CD14-positive monocyte (primary cell): ENCODE measurements around the gene CPNE4. TPM values are rescaled to one million over a fixed set of nuclear protein-coding genes. Genes with fewer than 3 reads are reported as not detected.

Experiments
- DNase-seq, 3 donors: peaks; one replicate each; pipeline ENCODE4 v3.0.0-alpha.2; 2011 to 2022
- H2AFZ ChIP-seq: 2 replicates; pipeline ENCODE4 v1.6.0; 2012; ENCODE audit warnings: mild to moderate bottlenecking, low read depth, low read length, inconsistent platforms; ENCODE audit not compliant: insufficient read depth, poor library complexity, severe bottlenecking
- H3K27ac ChIP-seq, 2 donors: 1 replicate in 1 of 2; 2 replicates in 1 of 2; pipeline ENCODE4 v1.5.1; 2012 to 2013; ENCODE audit warnings: low read length in 2 of 2, control low read depth in 1 of 2, inconsistent platforms in 1 of 2, low read depth in 1 of 2, mild to moderate bottlenecking in 1 of 2
- H3K27me3 ChIP-seq, 2 donors: one replicate each; pipeline versions ENCODE4 v1.6.0 to v1.6.1; 2011 to 2013; ENCODE audit warnings: low read length in 2 of 2; ENCODE audit not compliant: control insufficient read depth in 2 of 2, insufficient read depth in 2 of 2
- H3K36me3 ChIP-seq, 2 donors: replicated peaks in 1 of 2; 1 replicate in 1 of 2; 2 replicates in 1 of 2; pipeline versions ENCODE4 v1.5.1 to v1.6.1; 2012 to 2013; ENCODE audit warnings: low read length in 2 of 2, control low read depth in 1 of 2, inconsistent platforms in 1 of 2, mild to moderate bottlenecking in 1 of 2; ENCODE audit not compliant: insufficient read depth in 2 of 2, control insufficient read depth in 1 of 2
- H3K4me1 ChIP-seq, 2 donors: 1 replicate in 1 of 2; 2 replicates in 1 of 2; pipeline versions ENCODE4 v1.5.1 to v1.6.1; 2012 to 2013; ENCODE audit warnings: low read length in 2 of 2, control low read depth in 1 of 2, inconsistent platforms in 1 of 2, mild to moderate bottlenecking in 1 of 2, moderate library complexity in 1 of 2; ENCODE audit not compliant: insufficient read depth in 2 of 2, control insufficient read depth in 1 of 2
- H3K4me2 ChIP-seq: replicated peaks from 2 replicates; pipeline ENCODE3; 2012; ENCODE audit warnings: low read length, moderate library complexity, mild to moderate bottlenecking; ENCODE audit not compliant: poor library complexity, severe bottlenecking; ENCODE audit errors: extremely low read depth
- H3K4me3 ChIP-seq, 3 experiments: fragments of 200-600 bp in 1 of 3; sonication (generic) in 1 of 3; replicated peaks in 1 of 3; 1 replicate in 2 of 3; 2 replicates in 1 of 3; pipeline ENCODE4 v1.5.1; 2011 to 2013; ENCODE audit warnings: low read length in 3 of 3, mild to moderate bottlenecking in 3 of 3, control low read depth in 2 of 3, low read depth in 2 of 3, inconsistent platforms in 1 of 3, moderate library complexity in 1 of 3
- H3K79me2 ChIP-seq: 2 replicates; pipeline ENCODE4 v1.6.0; 2012; ENCODE audit warnings: mild to moderate bottlenecking, control low read depth, inconsistent platforms, low read length, moderate library complexity; ENCODE audit not compliant: insufficient read depth
- H3K9ac ChIP-seq: 2 replicates; pipeline ENCODE4 v1.6.0; 2017; ENCODE audit warnings: low read length, mild to moderate bottlenecking; ENCODE audit not compliant: insufficient read depth, poor library complexity, severe bottlenecking
- H3K9me3 ChIP-seq, 2 donors: replicated peaks in 1 of 2; 1 replicate in 1 of 2; 2 replicates in 1 of 2; pipeline versions ENCODE4 v1.5.1 to v1.6.1; 2012 to 2013; ENCODE audit warnings: low read length in 2 of 2, control low read depth in 1 of 2; ENCODE audit not compliant: control insufficient read depth in 1 of 2, insufficient read depth in 1 of 2
- H4K20me1 ChIP-seq: 2 replicates; pipeline ENCODE4 v1.6.0; 2012; ENCODE audit warnings: mild to moderate bottlenecking, low read length, control low read depth, moderate library complexity; ENCODE audit not compliant: insufficient read depth
- H3K27ac Mint-ChIP-seq, 7 donors: one replicate each; pipeline ENCODE4 v1.8.0; 2020; ENCODE audit warnings: mild to moderate bottlenecking in 7 of 7, mixed read lengths in 7 of 7, moderate library complexity in 6 of 7, inconsistent platforms in 2 of 7
- H3K27me3 Mint-ChIP-seq, 3 donors: one replicate each; pipeline ENCODE4 v1.8.0; 2021 to 2022; ENCODE audit warnings: low read depth in 3 of 3, mild to moderate bottlenecking in 3 of 3, mixed read lengths in 3 of 3, moderate library complexity in 3 of 3, inconsistent platforms in 1 of 3
- H3K36me3 Mint-ChIP-seq, 2 donors: one replicate each; pipeline ENCODE4 v1.8.0; 2020; ENCODE audit warnings: mixed read lengths in 2 of 2, inconsistent platforms in 1 of 2, mild to moderate bottlenecking in 1 of 2
- H3K4me1 Mint-ChIP-seq: one replicate; pipeline ENCODE4 v1.8.0; 2020; ENCODE audit warnings: mild to moderate bottlenecking, mixed read lengths
- H3K4me3 Mint-ChIP-seq, 2 donors: one replicate each; pipeline ENCODE4 v1.8.0; 2020; ENCODE audit warnings: mild to moderate bottlenecking in 2 of 2, mixed read lengths in 2 of 2, moderate library complexity in 1 of 2
- H3K9me3 Mint-ChIP-seq, 7 donors: one replicate each; pipeline ENCODE4 v1.8.0; 2020 to 2022; ENCODE audit warnings: mixed read lengths in 7 of 7, mild to moderate bottlenecking in 6 of 7, moderate library complexity in 6 of 7, inconsistent platforms in 2 of 7
- CTCF ChIP-seq: fragments of 200-600 bp; IDR thresholded peaks from one replicate; pipeline ENCODE4 v1.8.0; 2022; ENCODE audit warnings: antibody characterized with exemption, mild to moderate bottlenecking
- WGBS: methylation state at CpG from one replicate; pipeline ENCODE4 v1.1.5; 2013; ENCODE audit warnings: missing lambda C conversion rate; ENCODE audit not compliant: insufficient coverage; 5-methylcytosine and 5-hydroxymethylcytosine counted together
- intact Hi-C, 2 donors: fragments of 100-400 bp; cut with micrococcal nuclease; formaldehyde crosslinking; loops; one replicate each; pipeline versions ENCODE4 v1.15.0 to v1.15.1; 2023
- polyA plus RNA-seq, 3 donors: library from polyadenylated mRNA; depleted of rRNA in 1 of 3; unstranded in 2 of 3; stranded (reverse) in 1 of 3; fragments of 300-500 nt in 2 of 3; fragments of >200 nt in 1 of 3; fragmentation: Illumina TruSeq in 2 of 3; gene quantifications; 1 replicate in 2 of 3; 2 replicates in 1 of 3; pipeline ENCODE4 v1.2.3, GENCODE V29; 2012 to 2021

The CPNE4 gene
- polyA plus RNA-seq, 3 donors = not detected

GRCh38 chr3:131749826-131750225 lies 285.0 kb downstream of the CPNE4 start:
- H3K9me3 ChIP-seq = peaks cover 0 to 3% of the 10 kb centered on the region in 2 donors
- H3K36me3 Mint-ChIP-seq = no peaks in the 10 kb centered on the region
- H3K4me3 Mint-ChIP-seq = no peak overlapping the region
- no peaks in the 10 kb centered on the region for H4K20me1 ChIP-seq
- no peak overlapping the region for H2AFZ ChIP-seq
- no peaks in the 10 kb centered on the region for H3K4me1 Mint-ChIP-seq
- H3K27ac ChIP-seq = no peak overlapping the region
- DNase-seq = no peak
- no peak overlapping the region for H3K27ac Mint-ChIP-seq
- no peaks in the 10 kb centered on the region for H3K36me3 ChIP-seq
- H3K9ac ChIP-seq = no peak overlapping the region
- intact Hi-C loops = no loop called here
- peaks cover 0 to 2% (median 0%) of the 10 kb centered on the region in 7 donors for H3K9me3 Mint-ChIP-seq
- no peaks in the 10 kb centered on the region for H3K79me2 ChIP-seq
- H3K27me3 ChIP-seq = no peaks in the 10 kb centered on the region
- H3K27me3 Mint-ChIP-seq = peaks cover 2 to 11% (median 9%) of the 10 kb centered on the region in 3 donors
- no peak for TF ChIP-seq CTCF
- H3K4me2 ChIP-seq = no peak overlapping the region
- H3K4me3 ChIP-seq = no peak overlapping the region
- WGBS = no CpG with 5 or more reads among the region's 1 CpG
- no peaks in the 10 kb centered on the region for H3K4me1 ChIP-seq

GRCh38 chr3:131747466-131747865 lies 287.3 kb downstream of the CPNE4 start:
- H2AFZ ChIP-seq = no peak overlapping the region
- H3K27me3 ChIP-seq = no peaks in the 10 kb centered on the region
- 75% methylated on average over 1 of the region's 2 CpGs for WGBS
- H3K4me3 ChIP-seq = no peak overlapping the region
- Mint-ChIP-seq H3K4me3 (no peak overlapping the region), H3K36me3 (no peaks in the 10 kb centered on the region), H3K4me1 (no peaks in the 10 kb centered on the region), H3K27ac (no peak overlapping the region), H3K9me3 (peaks cover 0 to 2% (median 0%) of the 10 kb centered on the region in 7 donors), H3K27me3 (peaks cover 2 to 10% (median 8%) of the 10 kb centered on the region in 3 donors)
- no peaks in the 10 kb centered on the region for H3K79me2 ChIP-seq
- peaks cover 0 to 3% of the 10 kb centered on the region in 2 donors for H3K9me3 ChIP-seq
- no peaks in the 10 kb centered on the region for H3K4me1 ChIP-seq
- H3K9ac ChIP-seq = no peak overlapping the region
- H4K20me1 ChIP-seq = no peaks in the 10 kb centered on the region
- H3K4me2 ChIP-seq = no peak overlapping the region
- no peaks in the 10 kb centered on the region for H3K36me3 ChIP-seq
- no peak overlapping the region for H3K27ac ChIP-seq
- no peak for DNase-seq
- intact Hi-C loops = no loop called here
- TF ChIP-seq CTCF = no peak
